ENCODE results near the gene TMC3. TPM values are rescaled to one million over a fixed set of nuclear protein-coding genes. Genes with fewer than 3 reads are reported as not detected.

Gene TMC3
- polyA plus RNA-seq, 1 of the 3 experiments (the other 2 are of a cell fraction) = not detected

DNA sequence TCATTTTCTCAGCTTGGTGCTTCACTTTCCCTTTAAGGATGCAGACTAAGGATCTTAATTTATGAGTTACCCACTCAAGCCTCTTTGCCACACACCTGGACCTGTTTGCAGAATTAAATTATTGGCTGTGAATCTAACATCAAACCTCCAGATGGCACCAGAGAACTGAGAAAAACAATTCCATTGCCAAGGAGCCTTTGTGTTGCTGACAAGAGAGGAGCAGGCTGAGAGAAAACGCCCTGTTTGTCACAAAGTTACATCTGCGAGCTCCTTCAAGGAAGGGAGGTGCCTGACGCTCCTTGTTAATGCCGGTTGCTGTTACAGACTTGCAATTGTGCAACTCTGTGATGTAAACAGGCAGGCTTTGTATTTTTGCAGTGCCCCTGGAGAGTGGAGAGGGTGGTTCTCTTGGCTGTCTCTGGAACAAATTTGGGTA is 36.3 kb upstream of the TMC3 start:
- no peak overlapping the region for H3K4me2 ChIP-seq

More for the DNA sequence above, 36.3 kb upstream of the TMC3 start:
- peaks cover 0 to 17% of the 10 kb centered on the region in 2 experiments; a peak in 2 of 4 replicates for H3K4me1 ChIP-seq (ENCODE audit: control insufficient read depth in 1 of 2, insufficient read depth in 2 of 2, low read depth in 1 of 2, low read length in 1 of 2)
- TF ChIP-seq, protein P1, sequence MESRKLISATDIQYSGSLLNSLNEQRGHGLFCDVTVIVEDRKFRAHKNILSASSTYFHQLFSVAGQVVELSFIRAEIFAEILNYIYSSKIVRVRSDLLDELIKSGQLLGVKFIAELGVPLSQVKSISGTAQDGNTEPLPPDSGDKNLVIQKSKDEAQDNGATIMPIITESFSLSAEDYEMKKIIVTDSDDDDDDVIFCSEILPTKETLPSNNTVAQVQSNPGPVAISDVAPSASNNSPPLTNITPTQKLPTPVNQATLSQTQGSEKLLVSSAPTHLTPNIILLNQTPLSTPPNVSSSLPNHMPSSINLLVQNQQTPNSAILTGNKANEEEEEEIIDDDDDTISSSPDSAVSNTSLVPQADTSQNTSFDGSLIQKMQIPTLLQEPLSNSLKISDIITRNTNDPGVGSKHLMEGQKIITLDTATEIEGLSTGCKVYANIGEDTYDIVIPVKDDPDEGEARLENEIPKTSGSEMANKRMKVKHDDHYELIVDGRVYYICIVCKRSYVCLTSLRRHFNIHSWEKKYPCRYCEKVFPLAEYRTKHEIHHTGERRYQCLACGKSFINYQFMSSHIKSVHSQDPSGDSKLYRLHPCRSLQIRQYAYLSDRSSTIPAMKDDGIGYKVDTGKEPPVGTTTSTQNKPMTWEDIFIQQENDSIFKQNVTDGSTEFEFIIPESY (IDR thresholded peaks at IDR 0.05; ENCODE audit: borderline replicate concordance, low read depth) = no peak
- no peak for TF ChIP-seq TAF1 (IDR thresholded peaks at IDR 0.05; ENCODE audit: borderline replicate concordance, low read depth, low read length)
- TF ChIP-seq NFIC (IDR thresholded peaks at IDR 0.05; ENCODE audit: borderline replicate concordance) = no peak
- TF ChIP-seq YY1 (IDR thresholded peaks at IDR 0.05; ENCODE audit: low read depth) = no peak
- no peak for TF ChIP-seq TEAD4 (IDR thresholded peaks at IDR 0.05; ENCODE audit: borderline replicate concordance, insufficient read depth)
- TF ChIP-seq POLR2AphosphoS5 (IDR thresholded peaks at IDR 0.05; ENCODE audit: low read depth, low read length) = no peak
- TF ChIP-seq GABPA (IDR thresholded peaks at IDR 0.05; ENCODE audit: low read depth) = no peak
- TF ChIP-seq FOSL2 (IDR thresholded peaks at IDR 0.05; ENCODE audit: borderline replicate concordance, low read depth) = no peak
- peak; percentile 72 for TF ChIP-seq SMC3 (IDR thresholded peaks at IDR 0.05; ENCODE audit: low read depth, low read length)
- peak; percentile 91 for TF ChIP-seq RAD21 (IDR thresholded peaks at IDR 0.05; ENCODE audit: low read length)
- TF ChIP-seq RCOR1 (IDR thresholded peaks at IDR 0.05; ENCODE audit: low read length) = no peak
- no peak for TF ChIP-seq GATA2 (CRISPR knock-in tag; IDR thresholded peaks at IDR 0.05)
- no peak for TF ChIP-seq NRF1 (IDR thresholded peaks at IDR 0.05; ENCODE audit: low read depth, low read length)
- no peak for TF ChIP-seq CHD2 (IDR thresholded peaks at IDR 0.05; ENCODE audit: low read length, partially characterized antibody)
- no peak for TF ChIP-seq FOXM1 (IDR thresholded peaks at IDR 0.05; ENCODE audit: low read depth)
- no peak for TF ChIP-seq MEF2A (IDR thresholded peaks at IDR 0.05; ENCODE audit: borderline replicate concordance, low read depth)
- TF ChIP-seq, protein P2, sequence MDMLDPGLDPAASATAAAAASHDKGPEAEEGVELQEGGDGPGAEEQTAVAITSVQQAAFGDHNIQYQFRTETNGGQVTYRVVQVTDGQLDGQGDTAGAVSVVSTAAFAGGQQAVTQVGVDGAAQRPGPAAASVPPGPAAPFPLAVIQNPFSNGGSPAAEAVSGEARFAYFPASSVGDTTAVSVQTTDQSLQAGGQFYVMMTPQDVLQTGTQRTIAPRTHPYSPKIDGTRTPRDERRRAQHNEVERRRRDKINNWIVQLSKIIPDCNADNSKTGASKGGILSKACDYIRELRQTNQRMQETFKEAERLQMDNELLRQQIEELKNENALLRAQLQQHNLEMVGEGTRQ (IDR thresholded peaks at IDR 0.05; ENCODE audit: borderline replicate concordance, low read depth, low read length) = no peak
- TF ChIP-seq, protein P3, sequence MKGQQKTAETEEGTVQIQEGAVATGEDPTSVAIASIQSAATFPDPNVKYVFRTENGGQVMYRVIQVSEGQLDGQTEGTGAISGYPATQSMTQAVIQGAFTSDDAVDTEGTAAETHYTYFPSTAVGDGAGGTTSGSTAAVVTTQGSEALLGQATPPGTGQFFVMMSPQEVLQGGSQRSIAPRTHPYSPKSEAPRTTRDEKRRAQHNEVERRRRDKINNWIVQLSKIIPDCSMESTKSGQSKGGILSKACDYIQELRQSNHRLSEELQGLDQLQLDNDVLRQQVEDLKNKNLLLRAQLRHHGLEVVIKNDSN (IDR thresholded peaks at IDR 0.05; ENCODE audit: borderline replicate concordance, low read depth) = no peak
- TF ChIP-seq, protein P4, sequence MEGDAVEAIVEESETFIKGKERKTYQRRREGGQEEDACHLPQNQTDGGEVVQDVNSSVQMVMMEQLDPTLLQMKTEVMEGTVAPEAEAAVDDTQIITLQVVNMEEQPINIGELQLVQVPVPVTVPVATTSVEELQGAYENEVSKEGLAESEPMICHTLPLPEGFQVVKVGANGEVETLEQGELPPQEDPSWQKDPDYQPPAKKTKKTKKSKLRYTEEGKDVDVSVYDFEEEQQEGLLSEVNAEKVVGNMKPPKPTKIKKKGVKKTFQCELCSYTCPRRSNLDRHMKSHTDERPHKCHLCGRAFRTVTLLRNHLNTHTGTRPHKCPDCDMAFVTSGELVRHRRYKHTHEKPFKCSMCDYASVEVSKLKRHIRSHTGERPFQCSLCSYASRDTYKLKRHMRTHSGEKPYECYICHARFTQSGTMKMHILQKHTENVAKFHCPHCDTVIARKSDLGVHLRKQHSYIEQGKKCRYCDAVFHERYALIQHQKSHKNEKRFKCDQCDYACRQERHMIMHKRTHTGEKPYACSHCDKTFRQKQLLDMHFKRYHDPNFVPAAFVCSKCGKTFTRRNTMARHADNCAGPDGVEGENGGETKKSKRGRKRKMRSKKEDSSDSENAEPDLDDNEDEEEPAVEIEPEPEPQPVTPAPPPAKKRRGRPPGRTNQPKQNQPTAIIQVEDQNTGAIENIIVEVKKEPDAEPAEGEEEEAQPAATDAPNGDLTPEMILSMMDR (IDR thresholded peaks at IDR 0.05) = peak; percentile 70
- H3K9me2 ChIP-seq = no peaks in the 10 kb centered on the region
- no peaks in the 10 kb centered on the region for H3K27me3 ChIP-seq (ENCODE audit: insufficient read depth)
- H3K79me2 ChIP-seq (ENCODE audit: insufficient read depth) = no peaks in the 10 kb centered on the region
- H3K27ac ChIP-seq (ENCODE audit: low read depth in 2 of 2, low read length in 1 of 2) = no peak overlapping the region
- H2AFZ ChIP-seq (ENCODE audit: low read depth) = no peak overlapping the region
- CTCF ChIA-PET = interaction anchor here (0.6 to 7.3 kb wide), 53 partner anchors 10 to 1128 kb away, joined by 3 to 93 read pairs (median 4); partner anchors contain the start of gene MEX3B
- no peaks in the 10 kb centered on the region for H4K20me1 ChIP-seq (ENCODE audit: insufficient read depth)
- DNase-seq = peak; percentile 57
- H3K9me3 ChIP-seq = no peaks in the 10 kb centered on the region
- WGBS (ENCODE audit: low lambda C conversion rate) = 0% methylated on average over 4 of the region's 4 CpGs
- no peak overlapping the region for H3K9ac ChIP-seq
- POLR2A ChIA-PET = no interaction called here
- H3K36me3 ChIP-seq (replicated peaks in 1 of 2; ENCODE audit: control insufficient read depth in 1 of 2, insufficient read depth in 2 of 2, low read length in 1 of 2) = no peaks in the 10 kb centered on the region
- H3F3A ChIP-seq (replicated peaks; ENCODE audit: insufficient read depth) = no peaks in the 10 kb centered on the region
- H3K4me3 ChIP-seq (ENCODE audit: low read depth in 2 of 2, low read length in 1 of 2) = no peak overlapping the region; a peak in 1 of 4 replicates
